Peyer's patch (tissue), 4 donors: ENCODE results near the gene WSB1.

ENCODE experiments used
- CTCF ChIP-seq, 6 experiments: fragments of 450-650 bp in 4 of 6; fragments of 200-600 bp in 2 of 6; sonication (generic) in 1 of 6; IDR thresholded peaks; one replicate each; pipeline ENCODE4 v1.5.1; 2017 to 2019; ENCODE audit warnings: antibody characterized with exemption in 6 of 6, mild to moderate bottlenecking in 3 of 6, moderate library complexity in 1 of 6
- POLR2A ChIP-seq, 2 donors: fragments of 450-650 bp; IDR thresholded peaks; one replicate each; pipeline ENCODE4 v1.5.1; 2017; ENCODE audit warnings: antibody characterized with exemption in 2 of 2, mild to moderate bottlenecking in 2 of 2, moderate library complexity in 2 of 2

GRCh38 chr17:27345141-27345904, 51.4 kb downstream of the WSB1 start:
- TF ChIP-seq CTCF (IDR thresholded peaks at IDR 0.05) (no peak), POLR2A (IDR thresholded peaks at IDR 0.05) (no peak)
